SU-DHL-6 (cell line): Measurements from ENCODE around the gene ZMYND11.

Experiments used
- CTCF ChIP-seq: fragments of 200-600 bp; sonication (generic); IDR thresholded peaks from one replicate; pipeline ENCODE4 v1.5.1; 2017; ENCODE audit warnings: antibody characterized with exemption, mild to moderate bottlenecking, low read length, moderate library complexity; ENCODE audit not compliant: insufficient read depth, poor library complexity, severe bottlenecking
- EZH2phosphoT487 ChIP-seq: fragments of 200-600 bp; sonication (generic), shearing (Covaris generic); conservative IDR thresholded peaks from 2 replicates; pipeline ENCODE4 v1.6.1; 2018; ENCODE audit warnings: mild to moderate bottlenecking, antibody characterized with exemption, low read length, moderate library complexity, mixed read lengths

GRCh38 chr10:136465-136762 is 1.2 kb downstream of the ZMYND11 start:
- TF ChIP-seq CTCF = no peak
- TF ChIP-seq EZH2phosphoT487 = no peak
